ENCODE measurements around the gene LENG9.

GRCh38 chr19:54433697-54434096 is 29.9 kb downstream of the LENG9 start:
- no peak for TF ChIP-seq CTCF (IDR thresholded peaks at IDR 0.05; ENCODE audit: low read depth, low read length)
- TF ChIP-seq MYC (IDR thresholded peaks at IDR 0.05; ENCODE audit: low read depth, low read length), result no peak
- no peak for TF ChIP-seq MAX (IDR thresholded peaks at IDR 0.05; ENCODE audit: low read depth, low read length)

Measured in NB4 (cell line).